GM21723 (cell line): ENCODE results near the gene ARAP3.
A peak's percentile ranks its signal among the peaks of the same experiment; 100 is the strongest.

ENCODE experiments used
- ATAC-seq: cut with Tn5 transposase; IDR thresholded peaks from one replicate; pipeline ENCODE4 v1.9.1; 2021; ENCODE audit warnings: mild to moderate bottlenecking, moderate library complexity; ENCODE audit not compliant: unreplicated experiment

The ARAP3 gene

GRCh38 chr5:141647242-141647641 is 34.8 kb downstream of the ARAP3 start:
- no peak for ATAC-seq

GRCh38 chr5:141646026-141646425 is 36.0 kb downstream of the ARAP3 start:
- ATAC-seq, result no peak

- peak; percentile 38 for ATAC-seq
These were observed 40.3 kb downstream of the ARAP3 start for GRCh38 chr5:141641634-141642267.

- ATAC-seq, result no peak
These were observed 41.3 kb downstream of the ARAP3 start for GRCh38 chr5:141640698-141641097.

- ATAC-seq, result no peak
These were observed 42.0 kb downstream of the ARAP3 start for GRCh38 chr5:141640051-141640415.

GRCh38 chr5:141639357-141640050 is 42.5 kb downstream of the ARAP3 start:
- no peak for ATAC-seq

GRCh38 chr5:141638771-141639170 is 43.3 kb downstream of the ARAP3 start:
- ATAC-seq, result no peak

- peak; percentile 27 for ATAC-seq
These were observed 44.1 kb downstream of the ARAP3 start for GRCh38 chr5:141637767-141638419.

GRCh38 chr5:141637123-141637766 is 44.8 kb downstream of the ARAP3 start:
- ATAC-seq, result peak; percentile 23

GRCh38 chr5:141636413-141637122 is 45.5 kb downstream of the ARAP3 start, which contains the start of the genes HDAC3 and RELL2:
TSS of gene HDAC3 (minus strand) at chr5:141636849. CDS start at chr5:141636790, 59 bp downstream.
TSS of gene RELL2 (plus strand) at chr5:141636997. CDS start at chr5:141638226, 1,229 bp downstream.
- ATAC-seq, result peak; percentile 70

GRCh38 chr5:141636106-141636412 is 46.0 kb downstream of the ARAP3 start:
- no peak for ATAC-seq

GRCh38 chr5:141635646-141636045 is 46.4 kb downstream of the ARAP3 start:
- ATAC-seq, result no peak

GRCh38 chr5:141634720-141635119 is 47.3 kb downstream of the ARAP3 start:
- ATAC-seq, result no peak

- ATAC-seq, result peak; percentile 67
These were observed 48.0 kb downstream of the ARAP3 start for GRCh38 chr5:141633871-141634561.

- ATAC-seq, result no peak
These were observed 49.4 kb downstream of the ARAP3 start for GRCh38 chr5:141632650-141633049.

- ATAC-seq, result no peak
These were observed 51.4 kb downstream of the ARAP3 start for GRCh38 chr5:141630570-141631140.

GRCh38 chr5:141628175-141628788 is 53.7 kb downstream of the ARAP3 start:
- ATAC-seq, result no peak

- ATAC-seq, result no peak
These were observed 58.4 kb downstream of the ARAP3 start for GRCh38 chr5:141623611-141624010.

GRCh38 chr5:141623186-141623585 is 58.8 kb downstream of the ARAP3 start:
- ATAC-seq, result peak; percentile 62
